Uterus (tissue), 2 donors: ENCODE results near the gene PPP1R16B.

Experiments used
- CTCF ChIP-seq, 4 experiments: fragments of 200-600 bp in 2 of 4; fragments of 450-650 bp in 2 of 4; sonication (generic) in 2 of 4; IDR thresholded peaks; one replicate each; pipeline ENCODE4 v1.5.1; 2016 to 2019; ENCODE audit warnings: antibody characterized with exemption in 4 of 4, mild to moderate bottlenecking in 2 of 4, moderate library complexity in 1 of 4
- POLR2A ChIP-seq, 2 donors: fragments of 450-650 bp; IDR thresholded peaks; one replicate each; pipeline ENCODE4 v1.6.1; 2016; ENCODE audit warnings: antibody characterized with exemption in 2 of 2, mild to moderate bottlenecking in 1 of 2, moderate library complexity in 1 of 2

- TF ChIP-seq CTCF (IDR thresholded peaks at IDR 0.05) (no peak), POLR2A (IDR thresholded peaks at IDR 0.05) (no peak)
These were observed 1.6 kb downstream of the PPP1R16B start for GRCh38 chr20:38806855-38807655.
